ENCODE data around the gene DNAJB13. TPM values are rescaled to one million over a fixed set of nuclear protein-coding genes. Genes with fewer than 3 reads are reported as not detected.

The DNAJB13 gene
- total RNA-seq, 1 donor from 2014 or later, result 0.60 TPM

- TF ChIP-seq, protein P1, sequence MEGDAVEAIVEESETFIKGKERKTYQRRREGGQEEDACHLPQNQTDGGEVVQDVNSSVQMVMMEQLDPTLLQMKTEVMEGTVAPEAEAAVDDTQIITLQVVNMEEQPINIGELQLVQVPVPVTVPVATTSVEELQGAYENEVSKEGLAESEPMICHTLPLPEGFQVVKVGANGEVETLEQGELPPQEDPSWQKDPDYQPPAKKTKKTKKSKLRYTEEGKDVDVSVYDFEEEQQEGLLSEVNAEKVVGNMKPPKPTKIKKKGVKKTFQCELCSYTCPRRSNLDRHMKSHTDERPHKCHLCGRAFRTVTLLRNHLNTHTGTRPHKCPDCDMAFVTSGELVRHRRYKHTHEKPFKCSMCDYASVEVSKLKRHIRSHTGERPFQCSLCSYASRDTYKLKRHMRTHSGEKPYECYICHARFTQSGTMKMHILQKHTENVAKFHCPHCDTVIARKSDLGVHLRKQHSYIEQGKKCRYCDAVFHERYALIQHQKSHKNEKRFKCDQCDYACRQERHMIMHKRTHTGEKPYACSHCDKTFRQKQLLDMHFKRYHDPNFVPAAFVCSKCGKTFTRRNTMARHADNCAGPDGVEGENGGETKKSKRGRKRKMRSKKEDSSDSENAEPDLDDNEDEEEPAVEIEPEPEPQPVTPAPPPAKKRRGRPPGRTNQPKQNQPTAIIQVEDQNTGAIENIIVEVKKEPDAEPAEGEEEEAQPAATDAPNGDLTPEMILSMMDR (IDR thresholded peaks at IDR 0.05; ENCODE audit: unreplicated experiment), result no peak
- H3K4me3 Mint-ChIP-seq, result no peak overlapping the region
- no peaks in the 10 kb centered on the region for H3K9me3 Mint-ChIP-seq
Measured at GRCh38 chr11:73963861-73964260, 13.0 kb downstream of the DNAJB13 start.

DNA sequence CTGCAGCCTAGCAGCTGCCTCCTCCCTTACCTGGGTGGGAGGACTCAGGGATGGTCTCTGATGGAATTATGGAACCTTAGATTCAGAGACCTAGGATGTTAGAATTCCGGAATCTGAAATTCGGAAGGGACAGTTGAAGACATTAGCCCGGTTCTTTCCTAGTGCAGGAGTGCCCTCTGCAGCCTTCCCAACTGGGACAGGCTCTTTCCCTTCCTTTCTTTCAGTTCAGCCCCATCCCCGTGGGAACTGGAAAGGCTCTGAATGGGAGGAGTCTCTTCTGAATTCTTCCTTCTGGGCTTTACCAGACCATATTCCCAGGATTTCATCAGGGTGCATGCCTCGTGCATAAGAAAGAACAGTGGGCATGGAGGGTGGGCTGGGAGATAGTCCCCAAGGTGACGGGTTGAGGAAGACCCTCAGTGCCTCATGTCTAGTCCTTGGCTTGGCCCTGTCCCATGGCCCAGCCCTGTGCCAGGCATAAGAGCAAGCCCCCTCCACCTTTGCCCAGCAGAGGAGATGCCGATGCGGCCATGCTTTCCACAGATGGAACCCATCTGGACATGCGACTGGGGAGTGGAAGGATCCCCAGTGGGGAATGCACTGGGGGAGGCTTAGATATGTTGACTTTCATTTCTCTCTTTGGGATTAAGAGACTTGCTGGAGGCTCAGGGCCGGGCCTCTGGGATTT lies 14.4 kb downstream of the DNAJB13 start:
- peaks cover 8% of the 10 kb centered on the region for H3K4me1 Mint-ChIP-seq
- TF ChIP-seq, protein P1 (IDR thresholded peaks at IDR 0.05; ENCODE audit: unreplicated experiment), result no peak
- no peak overlapping the region for H3K27ac Mint-ChIP-seq
- no peaks in the 10 kb centered on the region for H3K36me3 Mint-ChIP-seq
- no peaks in the 10 kb centered on the region for H3K9me3 Mint-ChIP-seq
- no peak overlapping the region for H3K4me3 Mint-ChIP-seq
- no peaks in the 10 kb centered on the region for H3K27me3 Mint-ChIP-seq (ENCODE audit: low read depth)
- no peak for DNase-seq (ENCODE audit: low spot score in 2 of 2, unreplicated experiment in 2 of 2)

More at GRCh38 chr11:73963861-73964260, 13.0 kb downstream of the DNAJB13 start:
- no peak overlapping the region for H3K27ac Mint-ChIP-seq
- DNase-seq (ENCODE audit: low spot score in 2 of 2, unreplicated experiment in 2 of 2), result no peak
- H3K27me3 Mint-ChIP-seq (ENCODE audit: low read depth), result no peaks in the 10 kb centered on the region
- no peaks in the 10 kb centered on the region for H3K36me3 Mint-ChIP-seq
- peaks cover 3% of the 10 kb centered on the region for H3K4me1 Mint-ChIP-seq

- no peaks in the 10 kb centered on the region for H3K27me3 Mint-ChIP-seq (ENCODE audit: low read depth)
- H3K27ac Mint-ChIP-seq, result no peak overlapping the region
- H3K36me3 Mint-ChIP-seq, result no peaks in the 10 kb centered on the region
- H3K4me3 Mint-ChIP-seq, result no peak overlapping the region
- peaks cover 11% of the 10 kb centered on the region for H3K4me1 Mint-ChIP-seq
- TF ChIP-seq, protein P1 (IDR thresholded peaks at IDR 0.05; ENCODE audit: unreplicated experiment), result no peak
- no peaks in the 10 kb centered on the region for H3K9me3 Mint-ChIP-seq
- DNase-seq (ENCODE audit: low spot score in 2 of 2, unreplicated experiment in 2 of 2), result no peak
Measured at GRCh38 chr11:73965764-73966121, 14.9 kb downstream of the DNAJB13 start.

DNA sequence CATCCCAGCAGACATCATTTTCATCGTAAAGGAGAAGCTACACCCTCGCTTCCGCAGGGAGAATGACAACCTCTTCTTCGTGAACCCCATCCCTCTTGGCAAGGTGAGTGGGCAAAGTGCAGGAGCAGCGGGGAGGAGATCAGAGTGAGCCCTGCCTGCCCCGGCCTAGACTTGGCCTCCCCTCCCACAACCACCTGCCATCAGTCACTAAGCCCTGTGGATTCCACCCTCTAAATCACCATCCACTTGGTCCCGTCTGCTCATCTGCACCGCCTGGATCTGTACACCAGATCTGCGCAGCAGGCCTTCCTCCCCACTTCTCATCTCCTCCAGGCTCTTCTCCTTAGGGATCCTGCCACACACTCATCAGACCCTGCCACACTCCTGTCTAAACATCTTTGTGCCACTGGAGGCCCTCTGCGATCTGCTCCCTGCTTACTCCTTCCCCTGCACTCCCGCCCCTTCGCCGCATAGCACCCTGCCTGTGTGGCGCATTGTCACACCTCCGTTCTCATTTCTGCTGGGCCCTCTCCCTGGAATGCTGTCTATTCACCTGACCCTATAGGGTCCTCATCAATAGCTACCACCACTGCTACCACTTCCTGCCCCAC lies 17.6 kb downstream of the DNAJB13 start:
- TF ChIP-seq, protein P1 (IDR thresholded peaks at IDR 0.05; ENCODE audit: unreplicated experiment), result no peak
- Mint-ChIP-seq H3K9me3 (no peaks in the 10 kb centered on the region), H3K4me1 (peaks cover 11% of the 10 kb centered on the region)

GRCh38 chr11:73969091-73969490 lies 18.3 kb downstream of the DNAJB13 start:
- no peaks in the 10 kb centered on the region for H3K27me3 Mint-ChIP-seq (ENCODE audit: low read depth)
- no peak overlapping the region for H3K27ac Mint-ChIP-seq
- H3K4me3 Mint-ChIP-seq, result no peak overlapping the region
- TF ChIP-seq, protein P1 (IDR thresholded peaks at IDR 0.05; ENCODE audit: unreplicated experiment), result no peak
- DNase-seq (ENCODE audit: low spot score in 2 of 2, unreplicated experiment in 2 of 2), result no peak
- no peaks in the 10 kb centered on the region for H3K9me3 Mint-ChIP-seq
- H3K36me3 Mint-ChIP-seq, result no peaks in the 10 kb centered on the region
- peaks cover 11% of the 10 kb centered on the region for H3K4me1 Mint-ChIP-seq

More for the DNA sequence above, 17.6 kb downstream of the DNAJB13 start:
- H3K27me3 Mint-ChIP-seq (ENCODE audit: low read depth), result no peaks in the 10 kb centered on the region
- no peaks in the 10 kb centered on the region for H3K36me3 Mint-ChIP-seq
- DNase-seq (ENCODE audit: low spot score in 2 of 2, unreplicated experiment in 2 of 2), result no peak
- H3K27ac Mint-ChIP-seq, result no peak overlapping the region
- H3K4me3 Mint-ChIP-seq, result no peak overlapping the region

All from mesothelial cell of epicardium (in vitro differentiated cells).